ENCODE data around the gene ZSCAN31.

DNA sequence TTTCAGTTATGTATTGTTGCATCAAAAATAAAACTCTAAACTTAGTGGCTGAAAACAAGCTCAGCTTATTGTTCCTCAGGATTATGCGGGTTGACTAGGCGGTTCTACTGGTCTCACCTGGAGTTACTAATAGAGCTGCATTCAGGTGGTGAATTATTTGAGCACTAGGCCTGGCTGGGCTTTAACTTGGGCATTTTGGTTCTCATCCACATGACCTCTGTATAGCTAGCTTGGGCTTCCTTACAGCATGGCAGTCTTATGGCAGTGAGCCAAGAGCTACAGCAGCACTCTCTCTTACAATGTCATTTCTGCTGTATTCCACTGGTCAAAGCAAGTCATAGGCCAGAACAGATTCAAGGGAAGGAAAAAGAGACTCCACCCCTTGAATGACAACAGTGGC is 53.0 kb downstream of the ZSCAN31 start:
- no peak for TF ChIP-seq POLR2A (IDR thresholded peaks at IDR 0.05)
- TF ChIP-seq, protein P1, sequence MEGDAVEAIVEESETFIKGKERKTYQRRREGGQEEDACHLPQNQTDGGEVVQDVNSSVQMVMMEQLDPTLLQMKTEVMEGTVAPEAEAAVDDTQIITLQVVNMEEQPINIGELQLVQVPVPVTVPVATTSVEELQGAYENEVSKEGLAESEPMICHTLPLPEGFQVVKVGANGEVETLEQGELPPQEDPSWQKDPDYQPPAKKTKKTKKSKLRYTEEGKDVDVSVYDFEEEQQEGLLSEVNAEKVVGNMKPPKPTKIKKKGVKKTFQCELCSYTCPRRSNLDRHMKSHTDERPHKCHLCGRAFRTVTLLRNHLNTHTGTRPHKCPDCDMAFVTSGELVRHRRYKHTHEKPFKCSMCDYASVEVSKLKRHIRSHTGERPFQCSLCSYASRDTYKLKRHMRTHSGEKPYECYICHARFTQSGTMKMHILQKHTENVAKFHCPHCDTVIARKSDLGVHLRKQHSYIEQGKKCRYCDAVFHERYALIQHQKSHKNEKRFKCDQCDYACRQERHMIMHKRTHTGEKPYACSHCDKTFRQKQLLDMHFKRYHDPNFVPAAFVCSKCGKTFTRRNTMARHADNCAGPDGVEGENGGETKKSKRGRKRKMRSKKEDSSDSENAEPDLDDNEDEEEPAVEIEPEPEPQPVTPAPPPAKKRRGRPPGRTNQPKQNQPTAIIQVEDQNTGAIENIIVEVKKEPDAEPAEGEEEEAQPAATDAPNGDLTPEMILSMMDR (IDR thresholded peaks at IDR 0.05), result no peak
